ENCODE results near the gene RRAD.

DNA sequence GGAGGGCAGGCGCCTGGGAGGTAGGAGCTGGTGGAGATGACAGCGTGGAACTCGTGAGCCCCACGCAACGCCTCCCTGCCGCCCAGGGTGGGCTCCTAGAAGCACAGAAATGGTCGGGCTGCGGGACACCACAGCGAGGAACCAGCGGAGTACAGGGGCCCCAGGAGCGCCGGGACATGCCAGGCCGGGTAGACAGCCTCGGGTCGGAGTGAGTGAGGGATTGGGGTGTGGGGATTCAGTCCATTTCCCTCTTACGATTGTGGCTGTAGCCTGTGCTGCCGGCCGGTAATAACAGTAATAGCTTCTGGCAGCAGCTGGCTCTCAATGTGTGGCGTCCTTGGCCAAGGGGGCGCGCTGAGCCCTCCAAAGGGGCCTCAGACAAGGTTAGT is 23.5 kb upstream of the RRAD start:
- TF ChIP-seq YY1 (IDR thresholded peaks at IDR 0.05; ENCODE audit: insufficient read depth, insufficient read length): no peak
- no peak for TF ChIP-seq ZNF274 (IDR thresholded peaks at IDR 0.05; ENCODE audit: low read depth, low read length)
